HL-60 (cell line): Measurements from ENCODE around the gene MAGI2.

Experiments
- DNase-seq, 2 experiments: peaks; one replicate each; pipeline ENCODE4 v3.0.0-alpha.2; 2010 to 2020; ENCODE audit warnings: low read depth in 1 of 2, low spot score in 1 of 2
- H3K27ac ChIP-seq: fragments of 250-450 bp; sonication (Bioruptor Pico); replicated peaks from 2 replicates; pipeline ENCODE4 v1.5.1; 2020; ENCODE audit warnings: mild to moderate bottlenecking, moderate library complexity
- H3K27me3 ChIP-seq: fragments of 250-450 bp; sonication (Bioruptor Pico); 2 replicates; pipeline ENCODE4 v1.5.1; 2021; ENCODE audit warnings: mild to moderate bottlenecking, moderate library complexity; ENCODE audit not compliant: insufficient read depth, poor library complexity, severe bottlenecking
- H3K4me3 ChIP-seq: replicated peaks from 2 replicates; pipeline ENCODE4 v1.5.1; 2011; ENCODE audit warnings: mild to moderate bottlenecking, control low read depth, low read length; ENCODE audit not compliant: insufficient read depth
- CTCF ChIP-seq: IDR thresholded peaks from one replicate; pipeline ENCODE4 v1.5.1; 2011; ENCODE audit warnings: low read length, control low read depth, inconsistent platforms; ENCODE audit not compliant: insufficient read depth
- GABPA ChIP-seq: IDR thresholded peaks from 2 replicates; pipeline ENCODE4 v1.6.1; 2012; ENCODE audit warnings: low read depth
- POLR2AphosphoS5 ChIP-seq: IDR thresholded peaks from 2 replicates; pipeline ENCODE4 v1.6.1; 2012; ENCODE audit warnings: low read depth
- REST ChIP-seq: IDR thresholded peaks from 2 replicates; pipeline ENCODE4 v1.6.1; 2012; ENCODE audit warnings: low read depth; ENCODE audit not compliant: insufficient replicate concordance
- SPI1 ChIP-seq: IDR thresholded peaks from 2 replicates; pipeline ENCODE4 v1.6.1; 2012; ENCODE audit warnings: low read depth, mild to moderate bottlenecking, borderline replicate concordance

Gene MAGI2

GRCh38 chr7:78736548-78736947 lies 716.9 kb downstream of the MAGI2 start:
- TF ChIP-seq CTCF, result no peak
- no peak for TF ChIP-seq REST
- TF ChIP-seq POLR2AphosphoS5, result no peak
- no peak for TF ChIP-seq GABPA
- TF ChIP-seq SPI1, result no peak
- Histone ChIP-seq H3K4me3 (no peak overlapping the region), H3K27me3 (no peaks in the 10 kb centered on the region), H3K27ac (no peak overlapping the region)
- DNase-seq, result no peak

- TF ChIP-seq SPI1 (no peak), GABPA (no peak), POLR2AphosphoS5 (no peak), CTCF (no peak), REST (no peak)
- no peak for DNase-seq
- Histone ChIP-seq H3K4me3 (no peak overlapping the region), H3K27me3 (no peaks in the 10 kb centered on the region), H3K27ac (no peak overlapping the region)
Measured at GRCh38 chr7:78734626-78735025, 718.8 kb downstream of the MAGI2 start.

GRCh38 chr7:78720066-78720465 lies 733.4 kb downstream of the MAGI2 start:
- TF ChIP-seq GABPA (no peak), SPI1 (no peak), POLR2AphosphoS5 (no peak), REST (no peak), CTCF (no peak)
- Histone ChIP-seq H3K27me3 (no peaks in the 10 kb centered on the region), H3K27ac (no peak overlapping the region), H3K4me3 (no peak overlapping the region)
- no peak for DNase-seq
